ENCODE data around the gene SMC3.

GRCh38 chr10:110612629-110613028 lies 45.1 kb downstream of the SMC3 start:
- no peak for TF ChIP-seq TCF12 (IDR thresholded peaks at IDR 0.05; ENCODE audit: low read depth)
- TF ChIP-seq EGR1 (IDR thresholded peaks at IDR 0.05) = no peak
- no peak for TF ChIP-seq FOXM1 (IDR thresholded peaks at IDR 0.05; ENCODE audit: borderline replicate concordance, low read depth)
- TF ChIP-seq TAF1 (IDR thresholded peaks at IDR 0.05; ENCODE audit: low read depth) = no peak
- TF ChIP-seq REST (IDR thresholded peaks at IDR 0.05; ENCODE audit: low read depth) = no peak
- no peak for TF ChIP-seq USF1 (IDR thresholded peaks at IDR 0.05)
- no peak for TF ChIP-seq NFIC (IDR thresholded peaks at IDR 0.05)
- no peak for TF ChIP-seq TEAD4 (IDR thresholded peaks at IDR 0.05)
- TF ChIP-seq MAX (IDR thresholded peaks at IDR 0.05) = no peak
- TF ChIP-seq RAD21 (IDR thresholded peaks at IDR 0.05; ENCODE audit: low read depth) = no peak
- no peak for TF ChIP-seq CEBPB (IDR thresholded peaks at IDR 0.05)
- no peak for TF ChIP-seq EP300 (IDR thresholded peaks at IDR 0.05; ENCODE audit: borderline replicate concordance)
- no peak for TF ChIP-seq CREB1 (IDR thresholded peaks at IDR 0.05; ENCODE audit: low read depth)

All from Ishikawa (cell line).